Upper lobe of left lung (tissue), 4 donors: Measurements from ENCODE around the gene SETD5.

Source experiments
- POLR2A ChIP-seq, 4 donors: fragments of 450-650 bp; IDR thresholded peaks; one replicate each; pipeline ENCODE4 v1.5.1; 2016 to 2017; ENCODE audit warnings: antibody characterized with exemption in 4 of 4, mild to moderate bottlenecking in 2 of 4
- POLR2AphosphoS5 ChIP-seq, 2 donors: sonication (generic); formaldehyde crosslinking; IDR thresholded peaks; one replicate each; pipeline ENCODE4 v1.5.1; 2017; ENCODE audit warnings: antibody characterized with exemption in 2 of 2
- TF ChIP-seq, protein P1 (sequence below), 6 experiments: fragments of 450-650 bp in 4 of 6; fragments of 200-600 bp in 2 of 6; sonication (generic) in 2 of 6; IDR thresholded peaks; one replicate each; pipeline ENCODE4 v1.5.1; 2016 to 2019; ENCODE audit warnings: antibody characterized with exemption in 6 of 6

DNA sequence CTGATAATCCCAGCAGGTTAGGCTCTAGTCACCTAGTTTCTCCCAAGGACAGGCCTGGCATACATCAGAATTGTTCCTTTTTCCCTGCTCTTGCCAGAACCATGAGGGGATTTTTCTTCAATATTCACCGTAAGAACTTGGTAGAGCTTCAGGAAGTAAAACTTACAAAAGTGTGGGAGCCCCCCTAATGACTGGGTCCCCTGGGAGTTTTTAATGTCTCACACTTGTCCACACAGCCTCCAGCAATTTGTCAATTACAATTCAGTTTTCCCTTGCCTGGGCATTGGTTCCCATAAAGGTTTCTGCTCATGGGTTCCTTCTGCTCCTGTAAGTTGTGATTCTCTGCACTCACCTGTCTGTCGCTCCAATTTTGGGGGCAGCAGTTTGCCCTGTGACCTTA is 127.7 kb downstream of the SETD5 start:
- TF ChIP-seq POLR2A (IDR thresholded peaks at IDR 0.05) (no peak), POLR2AphosphoS5 (IDR thresholded peaks at IDR 0.05) (no peak)
- TF ChIP-seq, protein P1, sequence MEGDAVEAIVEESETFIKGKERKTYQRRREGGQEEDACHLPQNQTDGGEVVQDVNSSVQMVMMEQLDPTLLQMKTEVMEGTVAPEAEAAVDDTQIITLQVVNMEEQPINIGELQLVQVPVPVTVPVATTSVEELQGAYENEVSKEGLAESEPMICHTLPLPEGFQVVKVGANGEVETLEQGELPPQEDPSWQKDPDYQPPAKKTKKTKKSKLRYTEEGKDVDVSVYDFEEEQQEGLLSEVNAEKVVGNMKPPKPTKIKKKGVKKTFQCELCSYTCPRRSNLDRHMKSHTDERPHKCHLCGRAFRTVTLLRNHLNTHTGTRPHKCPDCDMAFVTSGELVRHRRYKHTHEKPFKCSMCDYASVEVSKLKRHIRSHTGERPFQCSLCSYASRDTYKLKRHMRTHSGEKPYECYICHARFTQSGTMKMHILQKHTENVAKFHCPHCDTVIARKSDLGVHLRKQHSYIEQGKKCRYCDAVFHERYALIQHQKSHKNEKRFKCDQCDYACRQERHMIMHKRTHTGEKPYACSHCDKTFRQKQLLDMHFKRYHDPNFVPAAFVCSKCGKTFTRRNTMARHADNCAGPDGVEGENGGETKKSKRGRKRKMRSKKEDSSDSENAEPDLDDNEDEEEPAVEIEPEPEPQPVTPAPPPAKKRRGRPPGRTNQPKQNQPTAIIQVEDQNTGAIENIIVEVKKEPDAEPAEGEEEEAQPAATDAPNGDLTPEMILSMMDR (IDR thresholded peaks at IDR 0.05) = no peak
